Measurements from ENCODE around the gene PAQR6. TPM values are rescaled to one million over a fixed set of nuclear protein-coding genes. Genes with fewer than 3 reads are reported as not detected.

PAQR6 gene
- total and polyA plus RNA-seq, 3 donors from 2014 or later: 3.6 to 10.5 (median 8.0) TPM

- peaks cover 15% of the 10 kb centered on the region for H3K4me1 ChIP-seq
- no peak for DNase-seq
These were observed 33.7 kb downstream of the PAQR6 start for GRCh38 chr1:156214024-156214748.

GRCh38 chr1:156213644-156213966 lies 34.3 kb downstream of the PAQR6 start:
- H3K4me1 ChIP-seq: peaks cover 15% of the 10 kb centered on the region
- no peaks in the 10 kb centered on the region for H3K36me3 ChIP-seq (ENCODE audit: low read depth, missing control alignments)
- no peaks in the 10 kb centered on the region for H3K27me3 ChIP-seq
- no peaks in the 10 kb centered on the region for H3K9me3 ChIP-seq
- DNase-seq: no peak
- intact Hi-C loops (cut with DNase I; ENCODE audit: low total_unique reads): no loop called here
- peak overlapping the region; percentile 94 to 95 for H3K27ac ChIP-seq
- TF ChIP-seq POLR2A (IDR thresholded peaks at IDR 0.05) (no peak), CTCF (IDR thresholded peaks at IDR 0.05) (no peak)
- WGBS, 2 donors: 4 to 10% methylated on average over 11 of the region's 11 CpGs
- H3K4me3 ChIP-seq: peak overlapping the region; percentile 70 to 78

More at GRCh38 chr1:156214024-156214748, 33.7 kb downstream of the PAQR6 start:
- H3K27ac ChIP-seq: peak overlapping the region; percentile 94 to 95
- TF ChIP-seq POLR2A (IDR thresholded peaks at IDR 0.05) (no peak), CTCF (IDR thresholded peaks at IDR 0.05) (no peak)
- H3K27me3 ChIP-seq: no peaks in the 10 kb centered on the region
- WGBS, 2 donors: 69 to 74% methylated on average over 16 of the region's 16 CpGs
- H3K9me3 ChIP-seq: no peaks in the 10 kb centered on the region
- no peaks in the 10 kb centered on the region for H3K36me3 ChIP-seq (ENCODE audit: low read depth, missing control alignments)
- peak overlapping the region; percentile 70 to 78 for H3K4me3 ChIP-seq
- intact Hi-C loops (cut with DNase I; ENCODE audit: low total_unique reads): no loop called here

- Histone ChIP-seq H3K27me3 (no peaks in the 10 kb centered on the region), H3K4me1 (peaks cover 15% of the 10 kb centered on the region), H3K4me3 (peak within 1 kb of the TSS; percentile 70 to 78), H3K9me3 (no peaks in the 10 kb centered on the region), H3K27ac (peak within 1 kb of the TSS; percentile 94 to 95), H3K36me3 (ENCODE audit: low read depth, missing control alignments) (no peaks in the 10 kb centered on the region)
- intact Hi-C loops (cut with DNase I; ENCODE audit: low total_unique reads): no loop called here
- 0% methylated on average over 57 to 61 of the region's 61 CpGs for WGBS, 2 donors
- no peak for TF ChIP-seq CTCF (IDR thresholded peaks at IDR 0.05)
- peak; percentile 18 for TF ChIP-seq POLR2A (IDR thresholded peaks at IDR 0.05)
- DNase-seq: peak; percentile 98
These were observed 34.8 kb downstream of the PAQR6 start, which contains the start of gene PMF1 for GRCh38 chr1:156212833-156213643. PMF1 (plus strand) TSS chr1:156213007; CDS start chr1:156213016, 9 bp downstream.

GRCh38 chr1:156212130-156212529 lies 35.7 kb downstream of the PAQR6 start:
- Histone ChIP-seq H3K4me1 (peaks cover 15% of the 10 kb centered on the region), H3K4me3 (peak overlapping the region in 1 of 2 donors; percentile 70), H3K27me3 (no peaks in the 10 kb centered on the region), H3K36me3 (ENCODE audit: low read depth, missing control alignments) (no peaks in the 10 kb centered on the region), H3K9me3 (no peaks in the 10 kb centered on the region), H3K27ac (peak overlapping the region; percentile 94 to 95)
- intact Hi-C loops (cut with DNase I; ENCODE audit: low total_unique reads): no loop called here
- 56 to 65% methylated on average over 9 of the region's 9 CpGs for WGBS, 2 donors
- no peak for TF ChIP-seq CTCF (IDR thresholded peaks at IDR 0.05)
- no peak for TF ChIP-seq POLR2A (IDR thresholded peaks at IDR 0.05)
- DNase-seq: no peak

Measured in testis (tissue), 3 donors.